Upper lobe of right lung (tissue), 1 donor: ENCODE data around the gene RIPPLY3. TPM values are rescaled to one million over a fixed set of nuclear protein-coding genes. Genes with fewer than 3 reads are reported as not detected.

Source experiments
- ATAC-seq: fragments of 200-7000 bp; cut with Tn5 transposase; one replicate; pipeline ENCODE4 v1.9.1; 2020; ENCODE audit warnings: mild to moderate bottlenecking, moderate library complexity
- DNase-seq: peaks from one replicate; pipeline ENCODE4 v3.0.0-alpha.2; 2020
- H3K27ac ChIP-seq: fragments of 200-600 bp; one replicate; pipeline ENCODE4 v1.8.0; 2022
- H3K27me3 ChIP-seq: fragments of 200-600 bp; one replicate; pipeline ENCODE4 v1.8.0; 2022; ENCODE audit warnings: mild to moderate bottlenecking
- H3K36me3 ChIP-seq: fragments of 200-600 bp; one replicate; pipeline ENCODE4 v1.8.0; 2022
- H3K4me1 ChIP-seq: fragments of 200-600 bp; one replicate; pipeline ENCODE4 v1.8.0; 2022
- H3K4me3 ChIP-seq: fragments of 200-600 bp; one replicate; pipeline ENCODE4 v1.8.0; 2022; ENCODE audit warnings: mild to moderate bottlenecking
- H3K9me3 ChIP-seq: fragments of 200-600 bp; one replicate; pipeline ENCODE4 v1.8.0; 2022
- intact Hi-C: fragments of 100-400 bp; cut with DNase I; formaldehyde crosslinking; loops from one replicate; pipeline ENCODE4 v1.11.0; 2022
- total RNA-seq: library from RNA; stranded (reverse); fragmentation: NEBNext Ultra II Directional; extraction: Animal tissue kit (Norgen Biotek cat#: 25700); gene quantifications from one replicate; pipeline ENCODE4 v1.2.1, GENCODE V29; 2021
- TF ChIP-seq, protein P1 (sequence below): fragments of 200-600 bp; IDR thresholded peaks from one replicate; pipeline ENCODE4 v1.8.0; 2022; ENCODE audit warnings: antibody characterized with exemption
- donor health status: DM: no; HTN: yes; CAD: no; lungs with severe emphysema.

Gene RIPPLY3
- total RNA-seq, 1 donor from 2014 or later = not detected

DNA sequence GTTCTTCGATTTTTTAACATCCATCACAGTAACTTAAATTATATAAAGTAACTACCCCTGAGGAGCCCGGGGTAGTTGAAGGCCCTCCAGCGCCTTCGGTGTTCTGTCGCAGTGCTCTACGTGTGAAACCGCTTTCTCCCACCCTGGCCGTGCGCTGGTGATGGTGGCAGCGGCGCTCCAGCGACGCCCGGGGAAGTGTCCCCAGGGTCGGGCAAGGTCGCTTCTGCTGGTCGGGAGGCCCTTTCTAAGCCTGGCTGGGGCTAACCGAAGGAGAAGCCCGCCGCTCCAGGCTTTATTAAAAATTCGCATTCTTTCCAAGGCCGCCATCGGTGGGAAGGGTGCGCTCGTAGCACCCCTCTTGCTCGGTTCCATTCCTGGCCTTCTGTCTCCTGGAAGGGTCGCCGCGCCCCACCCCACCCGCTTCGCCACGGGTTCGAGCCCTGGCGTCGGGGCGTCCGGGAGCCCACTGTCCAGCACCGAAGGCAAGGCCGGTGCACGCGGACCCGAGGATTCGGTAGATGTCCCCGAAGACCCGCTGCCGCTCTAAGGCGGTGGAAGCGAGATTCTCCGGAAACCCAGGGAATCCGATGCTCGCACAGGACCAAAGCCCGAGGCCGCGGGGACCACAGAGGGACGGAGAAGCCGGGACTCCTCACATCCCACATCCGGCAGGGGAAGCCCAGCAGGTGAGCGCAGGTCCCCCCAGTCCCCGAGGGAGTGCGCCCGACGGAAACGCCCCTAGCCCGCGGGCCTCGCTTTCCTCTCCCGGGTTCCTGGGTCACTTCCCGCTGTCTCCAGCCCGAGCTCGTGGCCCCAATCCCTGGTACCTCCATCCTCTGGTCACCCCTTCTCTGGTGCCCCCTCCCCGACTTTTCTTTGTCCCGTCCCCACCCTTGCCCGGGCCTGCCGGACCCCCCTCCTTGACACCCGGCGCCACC is 685 bp upstream of the RIPPLY3 start:
- intact Hi-C loops = no loop called here
- DNase-seq = no peak
- no peak for ATAC-seq

DNA sequence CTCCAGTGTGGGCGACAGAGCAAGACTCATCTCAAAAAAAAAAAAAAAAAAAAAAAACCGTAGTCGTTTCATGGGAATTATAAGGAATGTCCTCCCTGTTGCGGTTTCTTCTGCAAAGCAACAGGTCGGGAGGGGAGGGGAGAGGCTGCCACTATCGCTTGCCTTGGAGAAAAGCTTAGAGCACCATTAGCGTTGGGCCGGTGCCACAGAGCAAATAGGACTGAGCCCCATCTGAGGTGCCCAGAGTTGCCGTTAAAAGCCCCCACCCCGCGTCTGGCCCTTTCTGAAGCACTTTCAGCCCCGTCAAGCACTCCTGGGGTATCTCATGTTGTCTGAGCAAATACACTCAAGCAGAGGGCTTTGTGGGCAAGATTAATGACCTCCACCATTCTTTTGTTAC is 2.2 kb downstream of the RIPPLY3 start:
- H3K36me3 ChIP-seq = no peaks in the 10 kb centered on the region
- DNase-seq (peak; percentile 70), ATAC-seq (peak; percentile 11)
- no peaks in the 10 kb centered on the region for H3K4me1 ChIP-seq
- H3K27ac ChIP-seq = no peak overlapping the region
- no peak overlapping the region for H3K4me3 ChIP-seq
- intact Hi-C loops = no loop called here
- no peaks in the 10 kb centered on the region for H3K9me3 ChIP-seq
- TF ChIP-seq, protein P1, sequence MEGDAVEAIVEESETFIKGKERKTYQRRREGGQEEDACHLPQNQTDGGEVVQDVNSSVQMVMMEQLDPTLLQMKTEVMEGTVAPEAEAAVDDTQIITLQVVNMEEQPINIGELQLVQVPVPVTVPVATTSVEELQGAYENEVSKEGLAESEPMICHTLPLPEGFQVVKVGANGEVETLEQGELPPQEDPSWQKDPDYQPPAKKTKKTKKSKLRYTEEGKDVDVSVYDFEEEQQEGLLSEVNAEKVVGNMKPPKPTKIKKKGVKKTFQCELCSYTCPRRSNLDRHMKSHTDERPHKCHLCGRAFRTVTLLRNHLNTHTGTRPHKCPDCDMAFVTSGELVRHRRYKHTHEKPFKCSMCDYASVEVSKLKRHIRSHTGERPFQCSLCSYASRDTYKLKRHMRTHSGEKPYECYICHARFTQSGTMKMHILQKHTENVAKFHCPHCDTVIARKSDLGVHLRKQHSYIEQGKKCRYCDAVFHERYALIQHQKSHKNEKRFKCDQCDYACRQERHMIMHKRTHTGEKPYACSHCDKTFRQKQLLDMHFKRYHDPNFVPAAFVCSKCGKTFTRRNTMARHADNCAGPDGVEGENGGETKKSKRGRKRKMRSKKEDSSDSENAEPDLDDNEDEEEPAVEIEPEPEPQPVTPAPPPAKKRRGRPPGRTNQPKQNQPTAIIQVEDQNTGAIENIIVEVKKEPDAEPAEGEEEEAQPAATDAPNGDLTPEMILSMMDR = no peak
- H3K27me3 ChIP-seq = peaks cover 20% of the 10 kb centered on the region

More for the DNA sequence above, 685 bp upstream of the RIPPLY3 start:
- TF ChIP-seq, protein P1 = no peak
- H3K27ac ChIP-seq = no peak overlapping the region
- peaks cover 20% of the 10 kb centered on the region for H3K27me3 ChIP-seq
- no peaks in the 10 kb centered on the region for H3K4me1 ChIP-seq
- no peaks in the 10 kb centered on the region for H3K9me3 ChIP-seq
- no peaks in the 10 kb centered on the region for H3K36me3 ChIP-seq
- peak overlapping the region; percentile 46 for H3K4me3 ChIP-seq

DNA sequence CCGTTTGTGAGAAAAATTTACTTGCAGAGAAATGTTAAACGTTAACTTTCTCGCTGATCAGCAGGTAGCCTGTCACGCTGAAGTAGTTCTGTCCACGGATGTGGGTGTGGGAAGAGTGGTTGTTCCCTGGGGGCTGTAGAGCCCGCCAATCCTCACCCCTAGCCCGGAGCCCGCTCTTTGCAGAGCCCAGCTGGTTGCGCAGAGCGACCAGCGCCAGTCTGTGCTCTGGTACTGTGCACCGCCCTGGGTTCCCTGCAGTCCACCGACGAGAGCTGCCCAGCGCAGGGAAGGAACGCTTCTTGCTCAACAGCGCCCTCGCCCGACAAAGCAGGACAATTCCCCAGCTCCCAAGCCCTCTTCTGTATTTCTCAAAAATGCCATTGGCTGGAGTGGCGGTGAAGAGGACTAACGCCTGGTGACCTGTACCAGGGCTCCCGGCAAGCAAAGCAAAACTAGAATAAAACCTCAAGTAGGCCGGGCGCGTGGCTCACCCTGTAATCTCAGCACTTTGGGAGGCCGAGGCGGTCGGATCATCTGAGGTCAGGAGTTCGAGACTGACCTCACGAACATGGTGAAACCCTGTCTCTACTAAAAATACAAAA is 3.3 kb downstream of the RIPPLY3 start:
- Histone ChIP-seq H3K27ac (no peak overlapping the region), H3K27me3 (peaks cover 20% of the 10 kb centered on the region), H3K9me3 (no peaks in the 10 kb centered on the region), H3K36me3 (no peaks in the 10 kb centered on the region), H3K4me1 (no peaks in the 10 kb centered on the region), H3K4me3 (peak overlapping the region; percentile 37)
- intact Hi-C loops = no loop called here
- ATAC-seq (peak; percentile 98), DNase-seq (peak; percentile 95)
- TF ChIP-seq, protein P1 = peak; percentile 84

DNA sequence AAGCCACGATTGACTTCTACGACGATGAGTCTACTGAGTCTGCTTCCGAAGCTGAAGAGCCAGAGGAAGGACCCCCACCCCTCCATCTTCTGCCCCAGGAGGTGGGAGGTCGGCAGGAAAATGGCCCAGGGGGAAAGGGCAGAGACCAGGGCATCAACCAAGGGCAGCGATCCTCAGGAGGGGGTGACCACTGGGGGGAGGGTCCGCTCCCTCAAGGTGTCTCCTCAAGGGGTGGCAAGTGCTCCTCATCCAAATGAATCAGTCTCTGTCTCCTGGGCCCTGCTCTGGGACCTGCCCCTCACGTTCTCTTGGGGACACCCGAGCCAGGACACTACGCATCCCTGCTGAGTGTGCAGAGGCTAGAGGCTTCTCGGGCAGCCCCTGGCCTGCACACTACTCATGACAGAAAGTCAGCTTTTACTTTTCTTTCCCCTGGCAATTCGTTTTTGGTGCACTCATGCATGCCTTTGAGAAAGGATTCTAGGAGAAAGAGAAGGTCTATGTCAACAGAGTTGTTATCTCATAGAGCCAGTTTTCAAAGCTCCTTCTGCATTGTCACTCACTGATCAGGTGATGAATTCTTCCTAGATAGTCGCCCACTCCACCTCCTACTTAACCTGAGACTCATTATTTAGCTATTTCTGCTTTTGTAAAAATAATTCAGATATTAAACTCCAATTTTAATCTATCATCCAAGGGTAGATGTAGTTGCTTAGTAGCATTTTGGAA is 11.6 kb downstream of the RIPPLY3 start:
- Histone ChIP-seq H3K27me3 (no peaks in the 10 kb centered on the region), H3K4me1 (no peaks in the 10 kb centered on the region), H3K27ac (no peak overlapping the region), H3K36me3 (no peaks in the 10 kb centered on the region), H3K4me3 (no peak overlapping the region), H3K9me3 (no peaks in the 10 kb centered on the region)
- DNase-seq (peak; percentile 27), ATAC-seq (no peak)
- intact Hi-C loops = no loop called here
- TF ChIP-seq, protein P1 = no peak

DNA sequence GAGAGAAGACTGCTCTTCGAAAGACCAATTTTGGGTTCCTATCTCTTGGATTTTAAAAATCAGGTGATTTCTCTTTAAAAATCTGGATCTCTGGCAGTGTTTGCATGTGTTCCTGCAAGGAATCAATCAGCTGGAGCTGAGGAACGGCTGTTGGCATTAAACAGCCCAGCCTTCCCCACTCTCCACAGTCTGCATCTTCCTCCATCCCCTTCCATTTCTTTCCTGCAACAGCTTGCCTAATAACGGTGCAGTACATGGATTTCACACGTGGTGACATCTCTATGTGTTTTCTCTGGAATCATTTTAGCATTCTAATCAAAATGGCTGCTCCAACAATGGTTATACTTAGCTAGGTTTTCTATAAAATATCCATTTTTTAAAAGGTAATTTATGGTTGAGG is 20.0 kb downstream of the RIPPLY3 start:
- no peak overlapping the region for H3K4me3 ChIP-seq

More for the DNA sequence above, 20.0 kb downstream of the RIPPLY3 start:
- Histone ChIP-seq H3K27ac (no peak overlapping the region), H3K4me1 (no peaks in the 10 kb centered on the region), H3K9me3 (no peaks in the 10 kb centered on the region), H3K36me3 (no peaks in the 10 kb centered on the region), H3K27me3 (no peaks in the 10 kb centered on the region)
- intact Hi-C loops = no loop called here
- no peak for ATAC-seq
- TF ChIP-seq, protein P1 = no peak
- DNase-seq = no peak
